K562 (cell line): Measurements from ENCODE around the gene COL5A1.

ENCODE experiments used
- CTCF ChIP-seq, 3 experiments: IDR thresholded peaks in 2 of 3; conservative IDR thresholded peaks in 1 of 3; 2 replicates each; pipeline ENCODE4 v1.5.1; 2011 to 2012; ENCODE audit warnings: low read length in 3 of 3, mild to moderate bottlenecking in 3 of 3, control low read depth in 2 of 3, improper control_type of control experiment in 1 of 3, inconsistent platforms in 1 of 3, low read depth in 1 of 3, mixed read lengths in 1 of 3, moderate library complexity in 1 of 3; ENCODE audit not compliant: insufficient read depth in 2 of 3
- MLX ChIP-seq, 2 experiments: fragments of 450-650 bp in 1 of 2; sonication (generic) in 1 of 2; formaldehyde crosslinking; conservative IDR thresholded peaks; 2 replicates each; pipeline versions ENCODE4 v1.4.0 to v1.8.1; 2020 to 2022; ENCODE audit warnings: mild to moderate bottlenecking in 1 of 2, missing genetic modification reagents in 1 of 2
- MXI1 ChIP-seq: IDR thresholded peaks from 2 replicates; pipeline ENCODE4 v1.6.1; 2011; ENCODE audit warnings: low read depth, mild to moderate bottlenecking, improper control_type of control experiment, low read length
- PHF8 ChIP-seq: fragments of 200-600 bp; sonication (generic); IDR thresholded peaks from 2 replicates; pipeline ENCODE4 v1.6.1; 2012; ENCODE audit warnings: mixed run types, mild to moderate bottlenecking, inconsistent platforms, low read length, moderate library complexity, borderline replicate concordance
- POLR2A ChIP-seq: fragments of 450-650 bp; conservative IDR thresholded peaks from 2 replicates; pipeline ENCODE4 v1.6.1; 2016

- TF ChIP-seq CTCF (IDR thresholded peaks at IDR 0.05 in 2 of 3, conservative IDR thresholded peaks at IDR 0.05 in 1 of 3; ENCODE audit: insufficient read depth in 2 of 3, low read depth in 1 of 3, low read length in 3 of 3), result no peak
- TF ChIP-seq MLX (CRISPR knock-in tag; conservative IDR thresholded peaks at IDR 0.05), result no peak
- TF ChIP-seq POLR2A, result no peak
- TF ChIP-seq MXI1, result no peak
- TF ChIP-seq PHF8, result no peak
Measured at GRCh38 chr9:134792627-134793026, 151.0 kb downstream of the COL5A1 start.
